Osteoblast (primary cell): ENCODE data around the gene PITX1. TPM values are rescaled to one million over a fixed set of nuclear protein-coding genes. Genes with fewer than 3 reads are reported as not detected.

ENCODE experiments used
- DNase-seq: peaks from one replicate; pipeline ENCODE4 v3.0.0; 2011; ENCODE audit warnings: low spot score, mixed read lengths; ENCODE audit not compliant: insufficient read length; ENCODE audit errors: missing footprints
- H2AFZ ChIP-seq: 2 replicates; pipeline ENCODE4 v1.6.0; 2011; ENCODE audit warnings: mild to moderate bottlenecking, low read length
- H3K27ac ChIP-seq: 2 replicates; pipeline ENCODE4 v1.5.1; 2011; ENCODE audit warnings: mild to moderate bottlenecking, low read depth, low read length, moderate library complexity
- H3K27me3 ChIP-seq: 2 replicates; pipeline ENCODE4 v1.6.0; 2012; ENCODE audit warnings: mild to moderate bottlenecking, control low read depth, inconsistent platforms, low read length, moderate library complexity; ENCODE audit not compliant: insufficient read depth
- H3K36me3 ChIP-seq: 2 replicates; pipeline ENCODE4 v1.5.1; 2011; ENCODE audit warnings: mild to moderate bottlenecking, low read length, control low read depth, moderate library complexity; ENCODE audit not compliant: insufficient read depth
- H3K4me1 ChIP-seq: 2 replicates; pipeline ENCODE4 v1.5.1; 2011; ENCODE audit warnings: mild to moderate bottlenecking, low read length, control low read depth, moderate library complexity; ENCODE audit not compliant: insufficient read depth
- H3K4me2 ChIP-seq: 2 replicates; pipeline ENCODE4 v1.6.0; 2011; ENCODE audit warnings: mild to moderate bottlenecking, low read length; ENCODE audit not compliant: insufficient read depth
- H3K4me3 ChIP-seq: fragments of 200-600 bp; sonication (generic); 3 replicates; pipeline ENCODE4 v1.5.1; 2012; ENCODE audit warnings: mild to moderate bottlenecking, low read length, inconsistent platforms; ENCODE audit not compliant: insufficient read depth
- H3K79me2 ChIP-seq: 2 replicates; pipeline ENCODE4 v1.6.0; 2012; ENCODE audit warnings: mild to moderate bottlenecking, low read length, control low read depth, inconsistent platforms; ENCODE audit not compliant: insufficient read depth
- H3K9me3 ChIP-seq: 2 replicates; pipeline ENCODE4 v1.5.1; 2011; ENCODE audit warnings: low read depth, low read length, control low read depth
- H4K20me1 ChIP-seq: 2 replicates; pipeline ENCODE4 v1.6.0; 2012; ENCODE audit warnings: mild to moderate bottlenecking, low read length, control low read depth; ENCODE audit not compliant: insufficient read depth
- CTCF ChIP-seq: IDR thresholded peaks from 2 replicates; pipeline ENCODE4 v1.5.1; 2011; ENCODE audit warnings: mild to moderate bottlenecking, low read depth, low read length, moderate library complexity; ENCODE audit errors: extremely low read depth
- total RNA-seq: library from RNA; depleted of rRNA; stranded (reverse); fragments of >200 nt; gene quantifications from 2 replicates; pipeline ENCODE4 v1.2.3, GENCODE V29; 2012

The PITX1 gene
- total RNA-seq, 1 donor: 9.8 TPM

DNA sequence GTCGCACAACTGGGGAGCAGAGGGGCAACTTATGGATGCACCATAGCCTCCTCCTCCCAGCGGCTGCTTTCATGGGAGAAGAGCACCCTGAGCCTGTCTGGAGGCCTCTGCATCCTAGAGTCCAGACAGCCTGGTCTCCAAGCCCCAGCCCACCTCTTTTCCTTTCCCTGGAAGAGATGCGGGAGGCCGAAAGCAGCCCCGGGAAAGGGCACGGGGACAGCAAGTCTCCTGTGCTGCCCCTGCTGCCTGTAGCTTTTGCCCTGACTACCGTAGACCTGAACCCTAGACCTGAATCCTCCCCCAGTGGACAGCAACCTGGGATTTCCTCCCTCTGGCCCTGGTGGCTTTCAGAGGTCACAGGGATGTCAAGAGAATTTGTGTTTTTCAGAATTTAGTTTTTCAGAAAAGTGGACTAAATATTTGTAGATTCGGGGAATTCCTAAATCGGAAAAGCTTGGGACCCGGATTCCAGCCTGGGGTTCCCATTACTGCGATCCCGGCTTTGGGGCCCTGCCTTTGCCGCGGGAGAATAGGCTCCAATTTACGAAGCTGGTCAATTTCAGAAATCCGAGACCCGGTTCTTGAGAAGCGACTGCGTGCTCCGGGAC lies 4.3 kb upstream of the PITX1 start:
- Histone ChIP-seq H3K4me3 (no peak overlapping the region), H3K4me1 (peaks cover 6% of the 10 kb centered on the region), H3K4me2 (no peak overlapping the region), H4K20me1 (no peaks in the 10 kb centered on the region), H3K27me3 (peaks cover 52% of the 10 kb centered on the region), H3K9me3 (no peaks in the 10 kb centered on the region), H3K79me2 (peaks cover 2% of the 10 kb centered on the region), H3K27ac (no peak overlapping the region), H3K36me3 (no peaks in the 10 kb centered on the region), H2AFZ (no peak overlapping the region)
- DNase-seq: peak; percentile 87
- no peak for TF ChIP-seq CTCF

GRCh38 chr5:135037519-135038204 lies 3.6 kb upstream of the PITX1 start:
- H3K4me3 ChIP-seq: no peak overlapping the region

DNA sequence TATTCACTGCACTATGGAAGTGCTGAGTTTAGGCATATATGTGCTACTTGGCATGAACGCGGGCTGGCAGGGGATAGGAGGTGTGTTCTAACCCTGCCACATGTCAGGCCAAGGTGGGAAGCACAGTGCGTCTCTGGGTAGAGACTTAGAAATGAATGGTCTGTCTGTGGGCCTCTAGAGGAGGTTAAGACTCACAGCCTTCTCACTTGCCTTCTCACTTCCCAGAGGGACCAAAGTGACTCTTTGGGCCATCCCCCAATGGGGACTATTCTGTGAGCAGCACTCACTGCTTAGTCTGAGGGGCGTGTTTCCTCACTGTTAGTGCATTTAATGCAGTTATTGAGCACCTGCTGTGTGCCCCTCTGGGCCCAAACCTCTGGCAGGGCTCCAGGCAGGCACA lies 2.4 kb upstream of the PITX1 start:
- no peak overlapping the region for H3K27ac ChIP-seq
- H3K79me2 ChIP-seq: peaks cover 21% of the 10 kb centered on the region
- peaks cover 6% of the 10 kb centered on the region for H3K4me1 ChIP-seq
- H3K4me2 ChIP-seq: no peak overlapping the region
- H3K9me3 ChIP-seq: no peaks in the 10 kb centered on the region
- no peaks in the 10 kb centered on the region for H3K36me3 ChIP-seq
- H3K27me3 ChIP-seq: peaks cover 35% of the 10 kb centered on the region
- no peak overlapping the region for H2AFZ ChIP-seq
- no peak for TF ChIP-seq CTCF
- no peak overlapping the region for H3K4me3 ChIP-seq
- DNase-seq: no peak
- no peaks in the 10 kb centered on the region for H4K20me1 ChIP-seq

More at GRCh38 chr5:135037519-135038204, 3.6 kb upstream of the PITX1 start:
- H2AFZ ChIP-seq: no peak overlapping the region
- TF ChIP-seq CTCF: no peak
- H3K79me2 ChIP-seq: peaks cover 9% of the 10 kb centered on the region
- peaks cover 6% of the 10 kb centered on the region for H3K4me1 ChIP-seq
- peaks cover 46% of the 10 kb centered on the region for H3K27me3 ChIP-seq
- peak; percentile 77 for DNase-seq
- no peak overlapping the region for H3K27ac ChIP-seq
- H3K36me3 ChIP-seq: no peaks in the 10 kb centered on the region
- H3K4me2 ChIP-seq: no peak overlapping the region
- H4K20me1 ChIP-seq: no peaks in the 10 kb centered on the region
- H3K9me3 ChIP-seq: no peaks in the 10 kb centered on the region

DNA sequence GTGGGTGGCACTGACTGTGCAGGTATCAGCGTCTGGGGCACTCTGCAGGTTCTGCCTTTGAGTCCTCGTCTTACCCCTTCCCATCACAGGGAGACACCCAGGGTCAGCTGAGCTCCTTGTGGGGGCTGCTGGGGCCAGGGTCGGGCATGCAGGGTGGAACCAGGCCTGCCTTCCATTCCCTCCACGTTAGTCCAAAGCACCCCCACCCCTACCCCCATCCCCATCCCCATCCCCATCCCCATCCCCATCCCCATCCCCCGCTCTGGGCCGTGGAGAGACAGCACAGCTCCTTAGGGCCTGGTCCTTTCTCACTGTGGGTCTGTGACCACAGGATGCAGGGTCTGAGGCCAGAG lies 1.6 kb upstream of the PITX1 start:
- Histone ChIP-seq H3K27me3 (peaks cover 28% of the 10 kb centered on the region), H4K20me1 (no peaks in the 10 kb centered on the region), H2AFZ (no peak overlapping the region), H3K79me2 (peaks cover 29% of the 10 kb centered on the region), H3K4me3 (no peak overlapping the region), H3K9me3 (no peaks in the 10 kb centered on the region), H3K36me3 (no peaks in the 10 kb centered on the region), H3K27ac (no peak overlapping the region), H3K4me1 (peaks cover 6% of the 10 kb centered on the region), H3K4me2 (no peak overlapping the region)
- no peak for DNase-seq
- no peak for TF ChIP-seq CTCF
